Spleen (tissue), 11 donors: ENCODE measurements around the gene SSBP3. TPM values are rescaled to one million over a fixed set of nuclear protein-coding genes. Genes with fewer than 3 reads are reported as not detected.
"Not testable (repeated sequence)": the region's sequence is repeated elsewhere in the genome, so short reads cannot be mapped to it uniquely, and the experiment has no call there.

Experiments
- DNase-seq: peaks from one replicate; pipeline ENCODE4 v3.0.0-alpha.2; 2020
- H3K27ac ChIP-seq, 8 donors: fragments of 200-600 bp; sonication (generic) in 7 of 8; 1 replicate in 4 of 8; 2 replicates in 4 of 8; pipeline versions ENCODE4 v1.5.0 to v1.8.0; 2016 to 2021; ENCODE audit warnings: inconsistent platforms in 4 of 8, mild to moderate bottlenecking in 4 of 8, moderate library complexity in 1 of 8
- H3K27me3 ChIP-seq, 7 donors: fragments of 200-600 bp; sonication (generic) in 6 of 7; replicated peaks in 1 of 7; 1 replicate in 4 of 7; 2 replicates in 3 of 7; pipeline versions ENCODE4 v1.5.0 to v1.8.0; 2016 to 2021; ENCODE audit warnings: inconsistent platforms in 3 of 7, mild to moderate bottlenecking in 1 of 7
- H3K36me3 ChIP-seq, 6 donors: fragments of 200-600 bp; sonication (generic) in 5 of 6; 1 replicate in 4 of 6; 2 replicates in 2 of 6; pipeline versions ENCODE4 v1.5.0 to v1.8.0; 2016 to 2021; ENCODE audit warnings: inconsistent platforms in 2 of 6
- H3K4me1 ChIP-seq, 6 donors: fragments of 200-600 bp; sonication (generic) in 5 of 6; 1 replicate in 3 of 6; 2 replicates in 3 of 6; pipeline versions ENCODE4 v1.5.0 to v1.8.0; 2016 to 2021; ENCODE audit warnings: inconsistent platforms in 3 of 6
- H3K4me3 ChIP-seq, 8 donors: fragments of 200-600 bp; sonication (generic) in 7 of 8; 1 replicate in 4 of 8; 2 replicates in 4 of 8; pipeline versions ENCODE4 v1.5.0 to v1.8.0; 2016 to 2021; ENCODE audit warnings: inconsistent platforms in 4 of 8, mild to moderate bottlenecking in 4 of 8, moderate library complexity in 2 of 8
- H3K9me3 ChIP-seq, 8 donors: fragments of 200-600 bp; sonication (generic) in 7 of 8; 1 replicate in 4 of 8; 2 replicates in 4 of 8; pipeline versions ENCODE4 v1.5.0 to v1.8.0; 2016 to 2021; ENCODE audit warnings: inconsistent platforms in 4 of 8
- POLR2A ChIP-seq, 3 donors: fragments of 450-650 bp; IDR thresholded peaks; one replicate each; pipeline ENCODE4 v1.5.1; 2017; ENCODE audit warnings: antibody characterized with exemption in 3 of 3, mild to moderate bottlenecking in 1 of 3
- POLR2AphosphoS5 ChIP-seq, 3 donors: sonication (generic); formaldehyde crosslinking; IDR thresholded peaks; one replicate each; pipeline ENCODE4 v1.5.1; 2017; ENCODE audit warnings: antibody characterized with exemption in 3 of 3
- WGBS, 5 donors: extraction: QIAGEN DNeasy Blood & Tissue Kit in 3 of 5; methylation state at CpG; one replicate each; pipeline versions ENCODE4 v1.1.5 to v1.1.7; 2013 to 2018; 5-methylcytosine and 5-hydroxymethylcytosine counted together
- intact Hi-C: fragments of 100-400 bp; cut with DNase I; formaldehyde crosslinking; loops from one replicate; pipeline ENCODE4 v1.15.0; 2023; ENCODE audit warnings: low total_unique reads
- polyA plus RNA-seq, 3 donors: library from polyadenylated mRNA; stranded (reverse); fragments of 200-250 nt; gene quantifications; one replicate each; pipeline ENCODE4 v1.2.1, GENCODE V29; 2013
- total RNA-seq, 7 donors: library from RNA; depleted of rRNA in 3 of 7; stranded (reverse); fragments of >200 nt in 3 of 7; fragmentation: NEBNext Ultra II Directional in 4 of 7; extraction: Animal tissue kit (Norgen Biotek cat#: 25700) in 4 of 7; gene quantifications; one replicate each; pipeline versions ENCODE4 v1.1.0 to v1.2.1, GENCODE V29; 2016 to 2021
- TF ChIP-seq, protein P1 (sequence below), 11 experiments: fragments of 200-600 bp in 7 of 11; fragments of 450-650 bp in 4 of 11; sonication (generic) in 4 of 11; IDR thresholded peaks in 8 of 11; conservative IDR thresholded peaks in 3 of 11; 1 replicate in 7 of 11; 2 replicates in 4 of 11; pipeline versions ENCODE4 v1.4.0 to v1.8.0; 2016 to 2021; ENCODE audit warnings: antibody characterized with exemption in 11 of 11, inconsistent platforms in 4 of 11, mild to moderate bottlenecking in 1 of 11
- donor health status: healthy with polysubstance abuse.
- donor health status: DM: no; HTN: no; CAD: no; lungs with moderate emphysema.
- donor health status: DM: no; HTN: no; CAD: no.
- donor health status: Bipolar disorder and iron deficiency.
- donor health status: healthy.
- donor health status: DM: no; HTN: no; CAD: no.
- donor health status: DM: yes; HTN: yes; CAD: no.

The SSBP3 gene
- total and polyA plus RNA-seq, 10 donors, result 14.4 to 73.5 (median 26.3) TPM

DNA sequence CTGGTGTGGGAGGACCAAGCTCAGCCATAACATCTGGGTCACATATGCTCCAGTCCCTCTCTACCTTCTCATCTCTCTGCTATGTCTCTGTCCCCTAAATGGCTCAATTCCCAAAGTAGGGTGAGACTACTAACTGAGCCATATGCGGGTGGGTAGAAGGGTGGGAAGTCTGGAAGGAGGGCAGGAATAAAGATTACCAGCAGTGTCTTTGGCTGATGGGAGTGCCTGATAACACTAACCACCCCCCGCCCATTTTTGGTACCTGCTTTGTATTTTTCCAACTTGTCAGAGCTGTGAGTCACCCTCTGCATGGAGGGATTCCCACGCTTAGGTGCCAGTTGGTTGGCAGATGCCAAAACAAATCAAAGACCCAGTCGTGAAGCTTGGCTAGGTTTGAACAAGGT, 14.9 kb upstream of the SSBP3 start:
- Histone ChIP-seq H3K36me3 (no peaks in the 10 kb centered on the region), H3K27me3 (no peaks in the 10 kb centered on the region), H3K27ac (no peak overlapping the region), H3K4me3 (no peak overlapping the region), H3K4me1 (peaks cover 0 to 4% (median 0%) of the 10 kb centered on the region in 6 donors), H3K9me3 (no peaks in the 10 kb centered on the region)
- DNase-seq, result peak; percentile 39
- TF ChIP-seq, protein P1, sequence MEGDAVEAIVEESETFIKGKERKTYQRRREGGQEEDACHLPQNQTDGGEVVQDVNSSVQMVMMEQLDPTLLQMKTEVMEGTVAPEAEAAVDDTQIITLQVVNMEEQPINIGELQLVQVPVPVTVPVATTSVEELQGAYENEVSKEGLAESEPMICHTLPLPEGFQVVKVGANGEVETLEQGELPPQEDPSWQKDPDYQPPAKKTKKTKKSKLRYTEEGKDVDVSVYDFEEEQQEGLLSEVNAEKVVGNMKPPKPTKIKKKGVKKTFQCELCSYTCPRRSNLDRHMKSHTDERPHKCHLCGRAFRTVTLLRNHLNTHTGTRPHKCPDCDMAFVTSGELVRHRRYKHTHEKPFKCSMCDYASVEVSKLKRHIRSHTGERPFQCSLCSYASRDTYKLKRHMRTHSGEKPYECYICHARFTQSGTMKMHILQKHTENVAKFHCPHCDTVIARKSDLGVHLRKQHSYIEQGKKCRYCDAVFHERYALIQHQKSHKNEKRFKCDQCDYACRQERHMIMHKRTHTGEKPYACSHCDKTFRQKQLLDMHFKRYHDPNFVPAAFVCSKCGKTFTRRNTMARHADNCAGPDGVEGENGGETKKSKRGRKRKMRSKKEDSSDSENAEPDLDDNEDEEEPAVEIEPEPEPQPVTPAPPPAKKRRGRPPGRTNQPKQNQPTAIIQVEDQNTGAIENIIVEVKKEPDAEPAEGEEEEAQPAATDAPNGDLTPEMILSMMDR (IDR thresholded peaks at IDR 0.05 in 8 of 11, conservative IDR thresholded peaks at IDR 0.05 in 3 of 11), result no peak
- no peak for TF ChIP-seq POLR2A (IDR thresholded peaks at IDR 0.05)
- TF ChIP-seq POLR2AphosphoS5 (IDR thresholded peaks at IDR 0.05), result no peak
- intact Hi-C loops, result no loop called here
- WGBS, 5 donors, result 81 to 90% (median 84%) methylated on average over 4 of the region's 4 CpGs

DNA sequence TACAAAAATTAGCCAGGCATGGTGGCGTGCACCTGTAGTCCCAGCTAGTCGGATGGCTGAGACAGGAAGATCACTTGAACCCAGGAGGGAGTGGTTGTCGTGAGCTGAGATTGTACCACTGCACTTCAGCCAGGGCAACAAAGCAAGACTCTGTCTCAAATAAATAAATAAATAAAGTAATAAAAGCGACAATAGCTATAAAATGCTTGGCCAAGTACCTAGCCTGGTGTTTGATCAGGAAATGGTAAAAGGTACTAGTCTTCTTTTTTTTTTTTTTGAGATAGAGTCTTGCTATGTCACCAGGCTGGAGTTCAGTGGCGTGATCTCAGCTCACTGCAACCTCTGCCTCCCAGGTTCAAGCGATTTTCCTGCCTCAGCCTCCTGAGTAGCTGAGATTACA, 12.4 kb upstream of the SSBP3 start:
- H3K36me3 ChIP-seq, H3K9me3 ChIP-seq, H3K4me1 ChIP-seq, intact Hi-C loops, H3K4me3 ChIP-seq, H3K27ac ChIP-seq, DNase-seq: not testable (repeated sequence)
- 84 to 98% (median 95%) methylated on average over 6 of the region's 6 CpGs for WGBS, 5 donors
- peaks cover 0 to 11% (median 0%) of the 10 kb centered on the region in 7 donors for H3K27me3 ChIP-seq

DNA sequence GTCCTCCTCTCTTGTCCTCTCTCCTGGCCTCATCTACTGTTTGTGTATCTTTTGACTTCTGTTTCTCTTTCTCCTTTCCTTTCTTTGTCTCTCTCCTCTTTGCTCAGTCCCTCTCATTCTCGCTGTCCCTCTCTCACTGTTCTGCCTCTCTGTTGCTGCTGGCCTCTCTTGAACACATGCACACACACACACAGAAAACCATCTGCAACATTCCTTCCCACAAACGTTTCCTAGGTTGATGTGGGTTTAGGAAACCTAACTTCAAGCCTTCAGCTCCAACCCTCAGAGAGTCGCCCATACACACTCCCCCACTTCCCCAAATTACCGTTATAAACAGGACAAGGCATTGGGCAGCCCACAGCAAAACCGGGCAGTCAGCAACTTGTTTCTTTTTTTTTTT, 10.9 kb upstream of the SSBP3 start:
- Histone ChIP-seq H3K4me1 (peaks cover 0 to 23% (median 11%) of the 10 kb centered on the region in 6 donors), H3K36me3 (no peaks in the 10 kb centered on the region), H3K27me3 (peaks cover 0 to 11% (median 0%) of the 10 kb centered on the region in 7 donors), H3K27ac (no peak overlapping the region), H3K4me3 (no peak overlapping the region), H3K9me3 (no peaks in the 10 kb centered on the region)
- intact Hi-C loops, result no loop called here
- TF ChIP-seq POLR2A (IDR thresholded peaks at IDR 0.05), result no peak
- no peak for TF ChIP-seq POLR2AphosphoS5 (IDR thresholded peaks at IDR 0.05)
- TF ChIP-seq, protein P1 (IDR thresholded peaks at IDR 0.05 in 8 of 11, conservative IDR thresholded peaks at IDR 0.05 in 3 of 11), result no peak
- no peak for DNase-seq
- 11 to 24% (median 17%) methylated on average over 5 of the region's 5 CpGs for WGBS, 5 donors

DNA sequence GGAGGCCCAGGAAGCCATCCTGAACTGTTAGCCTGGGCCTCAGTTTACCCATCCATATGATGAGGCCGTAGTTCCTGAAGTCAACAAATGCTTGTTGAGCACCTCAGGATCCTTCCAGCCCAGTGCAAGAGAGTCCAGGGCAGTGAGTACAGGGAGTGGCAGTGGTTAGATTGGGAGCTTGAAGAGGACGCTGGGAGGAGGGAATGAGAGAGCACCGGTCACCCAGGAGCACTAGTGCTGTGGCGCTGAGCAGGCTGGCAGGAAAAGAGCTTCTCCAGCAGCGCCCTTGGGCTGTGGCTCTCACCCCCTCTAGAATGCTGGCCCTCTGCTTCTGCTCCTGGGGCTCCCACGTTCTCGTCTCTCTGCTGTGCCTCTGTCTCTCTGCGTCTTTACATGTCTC, 10.2 kb upstream of the SSBP3 start:
- intact Hi-C loops, result no loop called here
- WGBS, 5 donors, result 67 to 83% (median 74%) methylated on average over 8 of the region's 8 CpGs
- peaks cover 0 to 23% (median 11%) of the 10 kb centered on the region in 6 donors for H3K4me1 ChIP-seq

DNA sequence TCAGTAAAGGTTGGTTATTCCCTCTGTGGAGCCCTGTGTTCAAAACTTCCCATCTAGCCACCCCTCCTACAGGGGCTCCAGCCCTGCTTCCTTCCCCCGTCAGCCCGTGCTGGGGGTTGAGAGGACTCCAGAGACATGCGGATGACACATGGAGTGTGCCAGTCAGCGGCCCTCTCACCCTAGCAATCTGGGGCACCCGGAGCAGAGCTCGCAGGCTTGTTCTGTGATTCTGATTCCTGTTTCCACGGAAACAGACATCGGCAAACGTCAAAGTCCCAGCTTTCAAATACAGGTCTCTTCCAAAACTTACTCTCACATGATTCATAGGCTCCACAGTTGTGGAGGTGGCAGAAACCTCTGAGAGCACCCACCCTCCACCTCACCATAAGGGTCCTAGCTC, 9.8 kb upstream of the SSBP3 start:
- Histone ChIP-seq H3K36me3 (no peaks in the 10 kb centered on the region), H3K27ac (no peak overlapping the region), H3K4me1 (peaks cover 0 to 23% (median 11%) of the 10 kb centered on the region in 6 donors), H3K9me3 (no peaks in the 10 kb centered on the region), H3K27me3 (peaks cover 0 to 11% (median 0%) of the 10 kb centered on the region in 7 donors), H3K4me3 (no peak overlapping the region)
- WGBS, 5 donors, result 79 to 87% (median 81%) methylated on average over 9 of the region's 9 CpGs
- DNase-seq, result no peak
- intact Hi-C loops, result no loop called here
- no peak for TF ChIP-seq POLR2A (IDR thresholded peaks at IDR 0.05)
- TF ChIP-seq, protein P1 (IDR thresholded peaks at IDR 0.05 in 8 of 11, conservative IDR thresholded peaks at IDR 0.05 in 3 of 11), result no peak
- TF ChIP-seq POLR2AphosphoS5 (IDR thresholded peaks at IDR 0.05), result no peak

More for the DNA sequence above, 10.2 kb upstream of the SSBP3 start:
- Histone ChIP-seq H3K4me3 (no peak overlapping the region), H3K27ac (no peak overlapping the region), H3K36me3 (no peaks in the 10 kb centered on the region), H3K9me3 (no peaks in the 10 kb centered on the region), H3K27me3 (peaks cover 0 to 11% (median 0%) of the 10 kb centered on the region in 7 donors)
- TF ChIP-seq POLR2A (IDR thresholded peaks at IDR 0.05), result no peak
- DNase-seq, result no peak
